Neural progenitor cell (in vitro differentiated cells): ENCODE measurements around the gene TPST1. TPM values are rescaled to one million over a fixed set of nuclear protein-coding genes. Genes with fewer than 3 reads are reported as not detected.

Experiments used
- DNase-seq: peaks from one replicate; pipeline ENCODE4 v3.0.0-alpha.2; 2016; ENCODE audit warnings: low spot score
- H2AFZ ChIP-seq: fragments of 200-600 bp; sonication (generic); replicated peaks from 2 replicates; pipeline ENCODE4 v1.6.1; 2016; ENCODE audit warnings: antibody characterized with exemption
- H3F3A ChIP-seq: fragments of 200-600 bp; sonication (generic); 2 replicates; pipeline ENCODE4 v1.6.1; 2016; ENCODE audit warnings: antibody characterized with exemption, low read depth
- H3K27ac ChIP-seq: fragments of 200-600 bp; sonication (generic); 2 replicates; pipeline ENCODE4 v1.5.1; 2016; ENCODE audit warnings: mild to moderate bottlenecking
- H3K27me3 ChIP-seq: fragments of 200-600 bp; sonication (generic); 2 replicates; pipeline ENCODE4 v1.6.1; 2016; ENCODE audit warnings: mild to moderate bottlenecking, moderate library complexity
- H3K36me3 ChIP-seq: fragments of 200-600 bp; sonication (generic); 2 replicates; pipeline ENCODE4 v1.5.1; 2016
- H3K4me1 ChIP-seq: fragments of 200-600 bp; sonication (generic); 2 replicates; pipeline ENCODE4 v1.6.1; 2016; ENCODE audit warnings: mixed run types
- H3K4me2 ChIP-seq: fragments of 200-600 bp; sonication (generic); 2 replicates; pipeline ENCODE4 v1.6.1; 2016
- H3K4me3 ChIP-seq: fragments of 200-600 bp; sonication (generic); 2 replicates; pipeline ENCODE4 v1.5.1; 2016
- H3K79me2 ChIP-seq: fragments of 200-600 bp; sonication (generic); 2 replicates; pipeline ENCODE4 v1.6.1; 2016; ENCODE audit warnings: low read depth
- H3K9ac ChIP-seq: fragments of 200-600 bp; sonication (generic); 2 replicates; pipeline ENCODE4 v1.6.1; 2016
- H3K9me3 ChIP-seq: fragments of 200-600 bp; sonication (generic); 2 replicates; pipeline ENCODE4 v1.5.1; 2016; ENCODE audit warnings: low read depth
- H4K20me1 ChIP-seq: fragments of 200-600 bp; sonication (generic); 2 replicates; pipeline ENCODE4 v1.6.1; 2016; ENCODE audit warnings: low read depth
- H3K27ac Mint-ChIP-seq: 3 replicates; pipeline ENCODE4 v1.8.0; 2021; ENCODE audit warnings: mixed read lengths
- H3K27me3 Mint-ChIP-seq: 2 replicates; pipeline ENCODE4 v1.8.0; 2022; ENCODE audit warnings: low read depth, mild to moderate bottlenecking, inconsistent platforms, moderate library complexity, mixed read lengths; ENCODE audit not compliant: insufficient read depth
- H3K36me3 Mint-ChIP-seq: 3 replicates; pipeline ENCODE4 v1.8.0; 2021; ENCODE audit warnings: mixed read lengths
- H3K4me1 Mint-ChIP-seq: 3 replicates; pipeline ENCODE4 v1.8.0; 2021; ENCODE audit warnings: mixed read lengths
- H3K4me3 Mint-ChIP-seq: 3 replicates; pipeline ENCODE4 v1.8.0; 2021; ENCODE audit warnings: mild to moderate bottlenecking, moderate library complexity, mixed read lengths
- H3K9me3 Mint-ChIP-seq: 3 replicates; pipeline ENCODE4 v1.8.0; 2020; ENCODE audit warnings: mixed read lengths
- EZH2 ChIP-seq: fragments of 200-600 bp; sonication (generic); IDR thresholded peaks from 2 replicates; pipeline ENCODE4 v1.6.1; 2017; ENCODE audit warnings: antibody characterized with exemption, mild to moderate bottlenecking, moderate library complexity
- EZH2phosphoT487 ChIP-seq: fragments of 200-600 bp; sonication (generic); IDR thresholded peaks from 2 replicates; pipeline ENCODE4 v1.6.1; 2017; ENCODE audit warnings: antibody characterized with exemption
- total RNA-seq: library from RNA; depleted of rRNA; stranded (reverse); fragments of >200 nt; gene quantifications from 2 replicates; pipeline ENCODE4 v1.2.3, GENCODE V29; 2015; ENCODE audit warnings: low replicate concordance
- TF ChIP-seq, protein P1 (sequence below): fragments of 200-600 bp; sonication (generic); IDR thresholded peaks from 2 replicates; pipeline ENCODE4 v1.5.1; 2017; ENCODE audit warnings: antibody characterized with exemption, mild to moderate bottlenecking

TPST1 gene
- total RNA-seq, 1 donor from 2014 or later, result 24.9 TPM

DNA sequence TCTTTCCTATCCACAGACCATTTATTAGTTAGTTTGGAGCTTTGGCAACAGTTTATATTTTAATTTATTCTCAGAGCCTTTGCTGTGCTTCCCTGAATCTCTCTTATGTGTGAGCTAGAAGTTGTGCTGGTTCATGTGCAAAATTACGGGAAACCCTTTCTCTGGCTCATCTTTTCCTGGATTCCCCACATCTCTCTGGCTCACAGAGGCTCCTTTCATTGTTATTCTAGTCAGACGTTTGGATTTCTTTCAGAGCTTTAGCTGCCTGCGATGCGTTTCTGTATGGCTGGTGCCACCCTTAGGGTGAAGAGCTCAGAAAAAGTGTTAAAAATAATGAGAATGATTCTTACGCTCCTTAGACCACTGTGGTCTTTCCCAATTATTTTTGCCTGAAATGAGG, 53.3 kb downstream of the TPST1 start:
- peak overlapping the region; percentile 31 for H3K27ac ChIP-seq
- no peak overlapping the region for H3K4me3 ChIP-seq
- H3K4me1 ChIP-seq, result peaks cover 20% of the 10 kb centered on the region
- H3K36me3 ChIP-seq, result no peaks in the 10 kb centered on the region
- H2AFZ ChIP-seq, result no peak overlapping the region
- no peaks in the 10 kb centered on the region for H3K27me3 ChIP-seq
- H3F3A ChIP-seq, result peaks cover 10% of the 10 kb centered on the region
- peaks cover 23% of the 10 kb centered on the region for H3K79me2 ChIP-seq
- no peak overlapping the region for H3K9ac ChIP-seq
- no peaks in the 10 kb centered on the region for H3K27me3 Mint-ChIP-seq
- peaks cover 7% of the 10 kb centered on the region for H3K9me3 Mint-ChIP-seq
- no peak overlapping the region for H3K27ac Mint-ChIP-seq
- H3K4me3 Mint-ChIP-seq, result no peak overlapping the region
- H3K4me2 ChIP-seq, result peak overlapping the region; percentile 50
- DNase-seq, result peak; percentile 36
- no peak for TF ChIP-seq EZH2
- no peak for TF ChIP-seq EZH2phosphoT487
- TF ChIP-seq, protein P1, sequence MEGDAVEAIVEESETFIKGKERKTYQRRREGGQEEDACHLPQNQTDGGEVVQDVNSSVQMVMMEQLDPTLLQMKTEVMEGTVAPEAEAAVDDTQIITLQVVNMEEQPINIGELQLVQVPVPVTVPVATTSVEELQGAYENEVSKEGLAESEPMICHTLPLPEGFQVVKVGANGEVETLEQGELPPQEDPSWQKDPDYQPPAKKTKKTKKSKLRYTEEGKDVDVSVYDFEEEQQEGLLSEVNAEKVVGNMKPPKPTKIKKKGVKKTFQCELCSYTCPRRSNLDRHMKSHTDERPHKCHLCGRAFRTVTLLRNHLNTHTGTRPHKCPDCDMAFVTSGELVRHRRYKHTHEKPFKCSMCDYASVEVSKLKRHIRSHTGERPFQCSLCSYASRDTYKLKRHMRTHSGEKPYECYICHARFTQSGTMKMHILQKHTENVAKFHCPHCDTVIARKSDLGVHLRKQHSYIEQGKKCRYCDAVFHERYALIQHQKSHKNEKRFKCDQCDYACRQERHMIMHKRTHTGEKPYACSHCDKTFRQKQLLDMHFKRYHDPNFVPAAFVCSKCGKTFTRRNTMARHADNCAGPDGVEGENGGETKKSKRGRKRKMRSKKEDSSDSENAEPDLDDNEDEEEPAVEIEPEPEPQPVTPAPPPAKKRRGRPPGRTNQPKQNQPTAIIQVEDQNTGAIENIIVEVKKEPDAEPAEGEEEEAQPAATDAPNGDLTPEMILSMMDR, result no peak
- no peaks in the 10 kb centered on the region for H3K4me1 Mint-ChIP-seq
- H3K9me3 ChIP-seq, result no peaks in the 10 kb centered on the region
- H3K36me3 Mint-ChIP-seq, result peaks cover under 1% of the 10 kb centered on the region
- peaks cover 4% of the 10 kb centered on the region for H4K20me1 ChIP-seq

GRCh38 chr7:66261941-66262340, 56.8 kb downstream of the TPST1 start:
- Histone ChIP-seq H3K9me3 (peaks cover 18% of the 10 kb centered on the region), H3K9ac (no peak overlapping the region), H3K27me3 (no peaks in the 10 kb centered on the region), H4K20me1 (peaks cover 4% of the 10 kb centered on the region), H3K4me3 (no peak overlapping the region), H3K36me3 (peaks cover 7% of the 10 kb centered on the region), H3F3A (peaks cover 10% of the 10 kb centered on the region), H3K4me2 (no peak overlapping the region), H2AFZ (no peak overlapping the region), H3K27ac (no peak overlapping the region), H3K4me1 (peaks cover 20% of the 10 kb centered on the region), H3K79me2 (peaks cover 23% of the 10 kb centered on the region)
- TF ChIP-seq, protein P1, result no peak
- TF ChIP-seq EZH2phosphoT487 (no peak), EZH2 (no peak)
- no peaks in the 10 kb centered on the region for H3K27me3 Mint-ChIP-seq
- H3K27ac Mint-ChIP-seq, result no peak overlapping the region
- H3K4me1 Mint-ChIP-seq, result no peaks in the 10 kb centered on the region
- no peak for DNase-seq
- H3K9me3 Mint-ChIP-seq, result peaks cover 38% of the 10 kb centered on the region
- H3K4me3 Mint-ChIP-seq, result no peak overlapping the region
- peaks cover 11% of the 10 kb centered on the region for H3K36me3 Mint-ChIP-seq

- TF ChIP-seq, protein P1, result no peak
- TF ChIP-seq EZH2phosphoT487 (no peak), EZH2 (no peak)
- Mint-ChIP-seq H3K27ac (no peak overlapping the region), H3K4me3 (no peak overlapping the region), H3K9me3 (peaks cover 42% of the 10 kb centered on the region), H3K27me3 (no peaks in the 10 kb centered on the region), H3K4me1 (no peaks in the 10 kb centered on the region), H3K36me3 (peaks cover 13% of the 10 kb centered on the region)
- peaks cover 18% of the 10 kb centered on the region for H3K9me3 ChIP-seq
- no peak overlapping the region for H3K4me3 ChIP-seq
- no peak overlapping the region for H3K4me2 ChIP-seq
- no peak overlapping the region for H3K9ac ChIP-seq
- no peaks in the 10 kb centered on the region for H3F3A ChIP-seq
- no peak overlapping the region for H3K27ac ChIP-seq
- no peaks in the 10 kb centered on the region for H4K20me1 ChIP-seq
- no peak for DNase-seq
- no peaks in the 10 kb centered on the region for H3K27me3 ChIP-seq
- peaks cover 19% of the 10 kb centered on the region for H3K79me2 ChIP-seq
- no peak overlapping the region for H2AFZ ChIP-seq
- peaks cover 7% of the 10 kb centered on the region for H3K36me3 ChIP-seq
- peaks cover 3% of the 10 kb centered on the region for H3K4me1 ChIP-seq
Observed at GRCh38 chr7:66263936-66264335, 58.8 kb downstream of the TPST1 start.
